ENCODE results near the gene RIN2. TPM values are rescaled to one million over a fixed set of nuclear protein-coding genes. Genes with fewer than 3 reads are reported as not detected.

The RIN2 gene
- total and polyA plus RNA-seq, 2 of the 4 experiments (the other 2 are of a cell fraction) = 16.1 to 72.2 TPM

GRCh38 chr20:19775353-19776253 is 17.5 kb downstream of the RIN2 start (continued):
- TF ChIP-seq CTCF (conservative IDR thresholded peaks at IDR 0.05; ENCODE audit: low read depth, low read length) (no peak), BHLHE40 (IDR thresholded peaks at IDR 0.05; ENCODE audit: low read depth, low read length) (no peak)

All from IMR-90 (cell line).